Measurements from ENCODE around the gene HECA.

GRCh38 chr6:139164001-139164400 is 29.1 kb downstream of the HECA start:
- no peak for TF ChIP-seq CTCF (conservative IDR thresholded peaks at IDR 0.05)
- no peak for TF ChIP-seq EZH2 (IDR thresholded peaks at IDR 0.05; ENCODE audit: low read depth)

Measured in PC-9 (cell line).